HL-60 (cell line): ENCODE measurements around the gene GSN.

Source experiments
- GABPA ChIP-seq: IDR thresholded peaks from 2 replicates; pipeline ENCODE4 v1.6.1; 2012; ENCODE audit warnings: low read depth
- POLR2AphosphoS5 ChIP-seq: IDR thresholded peaks from 2 replicates; pipeline ENCODE4 v1.6.1; 2012; ENCODE audit warnings: low read depth
- TF ChIP-seq, protein P1 (sequence below): IDR thresholded peaks from 2 replicates; pipeline ENCODE4 v1.6.1; 2012; ENCODE audit warnings: low read depth; ENCODE audit not compliant: insufficient replicate concordance
- TF ChIP-seq, protein P2 (sequence below): IDR thresholded peaks from one replicate; pipeline ENCODE4 v1.5.1; 2011; ENCODE audit warnings: low read length, control low read depth, inconsistent platforms; ENCODE audit not compliant: insufficient read depth

DNA sequence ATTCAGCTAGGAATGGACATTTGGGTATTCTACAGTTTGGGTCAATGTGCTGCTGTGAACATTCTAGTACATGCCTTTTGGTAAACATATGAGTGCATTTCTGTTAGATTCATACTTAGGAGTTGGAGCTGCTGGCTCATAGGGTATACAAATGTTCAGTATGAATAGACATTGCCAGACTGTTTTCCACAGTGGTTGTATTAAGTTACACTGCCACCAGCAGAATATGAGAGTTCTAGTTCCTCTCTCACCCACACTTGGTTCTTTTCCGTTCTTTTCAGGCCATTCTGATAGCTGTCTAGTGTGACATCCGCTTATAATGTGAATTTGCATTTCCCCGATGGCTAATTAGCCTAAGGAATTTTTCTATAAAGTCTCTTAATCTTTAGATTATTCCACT lies 77.1 kb downstream of the GSN start:
- TF ChIP-seq, protein P1, sequence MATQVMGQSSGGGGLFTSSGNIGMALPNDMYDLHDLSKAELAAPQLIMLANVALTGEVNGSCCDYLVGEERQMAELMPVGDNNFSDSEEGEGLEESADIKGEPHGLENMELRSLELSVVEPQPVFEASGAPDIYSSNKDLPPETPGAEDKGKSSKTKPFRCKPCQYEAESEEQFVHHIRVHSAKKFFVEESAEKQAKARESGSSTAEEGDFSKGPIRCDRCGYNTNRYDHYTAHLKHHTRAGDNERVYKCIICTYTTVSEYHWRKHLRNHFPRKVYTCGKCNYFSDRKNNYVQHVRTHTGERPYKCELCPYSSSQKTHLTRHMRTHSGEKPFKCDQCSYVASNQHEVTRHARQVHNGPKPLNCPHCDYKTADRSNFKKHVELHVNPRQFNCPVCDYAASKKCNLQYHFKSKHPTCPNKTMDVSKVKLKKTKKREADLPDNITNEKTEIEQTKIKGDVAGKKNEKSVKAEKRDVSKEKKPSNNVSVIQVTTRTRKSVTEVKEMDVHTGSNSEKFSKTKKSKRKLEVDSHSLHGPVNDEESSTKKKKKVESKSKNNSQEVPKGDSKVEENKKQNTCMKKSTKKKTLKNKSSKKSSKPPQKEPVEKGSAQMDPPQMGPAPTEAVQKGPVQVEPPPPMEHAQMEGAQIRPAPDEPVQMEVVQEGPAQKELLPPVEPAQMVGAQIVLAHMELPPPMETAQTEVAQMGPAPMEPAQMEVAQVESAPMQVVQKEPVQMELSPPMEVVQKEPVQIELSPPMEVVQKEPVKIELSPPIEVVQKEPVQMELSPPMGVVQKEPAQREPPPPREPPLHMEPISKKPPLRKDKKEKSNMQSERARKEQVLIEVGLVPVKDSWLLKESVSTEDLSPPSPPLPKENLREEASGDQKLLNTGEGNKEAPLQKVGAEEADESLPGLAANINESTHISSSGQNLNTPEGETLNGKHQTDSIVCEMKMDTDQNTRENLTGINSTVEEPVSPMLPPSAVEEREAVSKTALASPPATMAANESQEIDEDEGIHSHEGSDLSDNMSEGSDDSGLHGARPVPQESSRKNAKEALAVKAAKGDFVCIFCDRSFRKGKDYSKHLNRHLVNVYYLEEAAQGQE = no peak
- TF ChIP-seq, protein P2, sequence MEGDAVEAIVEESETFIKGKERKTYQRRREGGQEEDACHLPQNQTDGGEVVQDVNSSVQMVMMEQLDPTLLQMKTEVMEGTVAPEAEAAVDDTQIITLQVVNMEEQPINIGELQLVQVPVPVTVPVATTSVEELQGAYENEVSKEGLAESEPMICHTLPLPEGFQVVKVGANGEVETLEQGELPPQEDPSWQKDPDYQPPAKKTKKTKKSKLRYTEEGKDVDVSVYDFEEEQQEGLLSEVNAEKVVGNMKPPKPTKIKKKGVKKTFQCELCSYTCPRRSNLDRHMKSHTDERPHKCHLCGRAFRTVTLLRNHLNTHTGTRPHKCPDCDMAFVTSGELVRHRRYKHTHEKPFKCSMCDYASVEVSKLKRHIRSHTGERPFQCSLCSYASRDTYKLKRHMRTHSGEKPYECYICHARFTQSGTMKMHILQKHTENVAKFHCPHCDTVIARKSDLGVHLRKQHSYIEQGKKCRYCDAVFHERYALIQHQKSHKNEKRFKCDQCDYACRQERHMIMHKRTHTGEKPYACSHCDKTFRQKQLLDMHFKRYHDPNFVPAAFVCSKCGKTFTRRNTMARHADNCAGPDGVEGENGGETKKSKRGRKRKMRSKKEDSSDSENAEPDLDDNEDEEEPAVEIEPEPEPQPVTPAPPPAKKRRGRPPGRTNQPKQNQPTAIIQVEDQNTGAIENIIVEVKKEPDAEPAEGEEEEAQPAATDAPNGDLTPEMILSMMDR = no peak
- TF ChIP-seq POLR2AphosphoS5 (no peak), GABPA (no peak)
